ENCODE measurements around the gene KCNIP4. TPM values are rescaled to one million over a fixed set of nuclear protein-coding genes. Genes with fewer than 3 reads are reported as not detected.

KCNIP4 gene
- total and polyA plus RNA-seq, 11 donors: 0.19 TPM; not detected in 10

DNA sequence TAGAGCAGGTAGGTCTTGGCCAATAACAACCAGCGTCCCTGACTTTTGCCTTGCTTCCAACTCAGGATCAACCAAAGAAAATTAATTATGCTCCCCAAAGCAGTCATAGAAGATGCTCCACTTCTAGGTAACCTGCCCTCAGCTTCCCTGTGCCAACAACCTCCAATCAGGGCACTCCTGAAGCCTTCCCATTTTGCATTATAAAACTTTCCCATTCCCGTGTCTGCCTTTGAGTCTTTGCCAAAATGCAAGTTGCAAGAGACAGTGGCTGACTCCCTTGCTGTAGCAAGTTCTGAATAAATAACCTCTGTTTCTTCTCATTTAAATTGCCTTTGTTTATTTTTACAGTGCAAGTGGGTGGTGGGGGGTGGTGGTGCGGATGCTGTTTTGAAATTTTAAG lies 830.3 kb downstream of the KCNIP4 start:
- Histone ChIP-seq H3K36me3 (no peaks in the 10 kb centered on the region), H3K4me1 (no peaks in the 10 kb centered on the region), H3K9me3 (peaks cover 0 to 6% (median 0%) of the 10 kb centered on the region in 12 donors), H3K27ac (no peak overlapping the region), H3K27me3 (no peaks in the 10 kb centered on the region), H3K4me3 (no peak overlapping the region)
- 44 to 51% (median 46%) methylated on average over 3 of the region's 3 CpGs for WGBS, 4 donors
- intact Hi-C loops (cut with DNase I): no loop called here
- DNase-seq (no peak), ATAC-seq (no peak)
- no peak for TF ChIP-seq POLR2A (IDR thresholded peaks at IDR 0.05)
- TF ChIP-seq CTCF (IDR thresholded peaks at IDR 0.05): no peak

- no peak for TF ChIP-seq CTCF (IDR thresholded peaks at IDR 0.05)
- no peak for TF ChIP-seq POLR2A (IDR thresholded peaks at IDR 0.05)
- Histone ChIP-seq H3K27ac (no peak overlapping the region), H3K4me3 (no peak overlapping the region), H3K27me3 (no peaks in the 10 kb centered on the region), H3K4me1 (no peaks in the 10 kb centered on the region), H3K9me3 (peaks cover 0 to 2% (median 0%) of the 10 kb centered on the region in 12 donors), H3K36me3 (no peaks in the 10 kb centered on the region)
- DNase-seq (no peak), ATAC-seq (no peak)
- intact Hi-C loops (cut with DNase I): no loop called here
- WGBS, 4 donors: 56 to 67% (median 65%) methylated on average over 7 of the region's 7 CpGs
These were observed 830.9 kb downstream of the KCNIP4 start for GRCh38 chr4:21117541-21118180.

GRCh38 chr4:21113496-21114223 lies 834.9 kb downstream of the KCNIP4 start:
- no peaks in the 10 kb centered on the region for H3K36me3 ChIP-seq
- intact Hi-C loops (cut with DNase I): no loop called here
- H3K4me1 ChIP-seq: no peaks in the 10 kb centered on the region
- H3K27me3 ChIP-seq: no peaks in the 10 kb centered on the region
- H3K4me3 ChIP-seq: no peak overlapping the region
- DNase-seq: no peak
- H3K9me3 ChIP-seq: peaks cover 0 to 11% (median 0%) of the 10 kb centered on the region in 12 donors
- TF ChIP-seq CTCF (IDR thresholded peaks at IDR 0.05): no peak
- no peak overlapping the region for H3K27ac ChIP-seq
- WGBS, 4 donors: 35 to 60% (median 42%) methylated on average over 3 of the region's 3 CpGs
- ATAC-seq: peak in 1 of 4 donors; percentile 26

GRCh38 chr4:21102667-21103066 lies 845.9 kb downstream of the KCNIP4 start:
- Histone ChIP-seq H3K9me3 (peaks cover 0 to 4% (median 0%) of the 10 kb centered on the region in 12 donors), H3K4me3 (no peak overlapping the region), H3K27me3 (no peaks in the 10 kb centered on the region), H3K4me1 (no peaks in the 10 kb centered on the region), H3K27ac (no peak overlapping the region), H3K36me3 (no peaks in the 10 kb centered on the region)
- no peak for TF ChIP-seq POLR2A (IDR thresholded peaks at IDR 0.05)
- TF ChIP-seq CTCF (IDR thresholded peaks at IDR 0.05): no peak
- intact Hi-C loops (cut with DNase I): no loop called here
- ATAC-seq (no peak), DNase-seq (no peak)

Measured in heart left ventricle (tissue), 16 donors.